MM.1S (cell line): ENCODE measurements around the gene CLEC1A.

Experiments
- DNase-seq: peaks from one replicate; pipeline ENCODE4 v3.0.0-alpha.2; 2015
- H2AFZ ChIP-seq: fragments of 300-600 bp; sonication (generic); 2 replicates; pipeline ENCODE4 v1.6.0; 2016; ENCODE audit warnings: antibody characterized with exemption, low read length
- H3F3A ChIP-seq: fragments of 300-600 bp; sonication (generic); 2 replicates; pipeline ENCODE4 v1.6.1; 2016; ENCODE audit warnings: mild to moderate bottlenecking, antibody characterized with exemption, low read length, moderate library complexity, mixed read lengths; ENCODE audit not compliant: insufficient read depth
- H3K27ac ChIP-seq: fragments of 300-600 bp; sonication (generic); 2 replicates; pipeline ENCODE4 v1.5.1; 2016; ENCODE audit warnings: mild to moderate bottlenecking, low read length
- H3K27me3 ChIP-seq: fragments of 300-600 bp; sonication (generic); replicated peaks from 2 replicates; pipeline ENCODE4 v1.6.0; 2016; ENCODE audit warnings: low read length; ENCODE audit not compliant: insufficient read depth
- H3K36me3 ChIP-seq: fragments of 300-600 bp; sonication (generic); replicated peaks from 2 replicates; pipeline ENCODE4 v1.6.1; 2016; ENCODE audit warnings: mild to moderate bottlenecking, low read length, mixed read lengths; ENCODE audit not compliant: insufficient read depth
- H3K4me1 ChIP-seq: fragments of 300-600 bp; sonication (generic); 2 replicates; pipeline ENCODE4 v1.6.1; 2016; ENCODE audit warnings: low read length, mixed read lengths
- H3K4me2 ChIP-seq: fragments of 300-600 bp; sonication (generic); 2 replicates; pipeline ENCODE4 v1.6.0; 2016; ENCODE audit warnings: low read depth, low read length
- H3K4me3 ChIP-seq: fragments of 300-600 bp; sonication (generic); 2 replicates; pipeline ENCODE4 v1.5.1; 2016; ENCODE audit warnings: low read length, mixed read lengths
- H3K79me2 ChIP-seq: fragments of 300-600 bp; sonication (generic); 2 replicates; pipeline ENCODE4 v1.6.1; 2016; ENCODE audit warnings: mixed run types, low read length, mixed read lengths
- H3K9ac ChIP-seq: fragments of 300-600 bp; sonication (generic); 2 replicates; pipeline ENCODE4 v1.6.1; 2016; ENCODE audit warnings: low read length, mixed read lengths
- H3K9me2 ChIP-seq: fragments of 300-600 bp; sonication (generic); replicated peaks from 2 replicates; pipeline ENCODE4 v1.6.1; 2016; ENCODE audit warnings: mild to moderate bottlenecking, low read length, mixed read lengths; ENCODE audit not compliant: insufficient read depth
- H3K9me3 ChIP-seq: fragments of 300-600 bp; sonication (generic); replicated peaks from 2 replicates; pipeline ENCODE4 v1.6.1; 2016; ENCODE audit warnings: mild to moderate bottlenecking, low read length, mixed read lengths; ENCODE audit not compliant: insufficient read depth
- H4K20me1 ChIP-seq: fragments of 300-600 bp; sonication (generic); 2 replicates; pipeline ENCODE4 v1.6.1; 2016; ENCODE audit warnings: mild to moderate bottlenecking, low read length, moderate library complexity, mixed read lengths; ENCODE audit not compliant: insufficient read depth
- EZH2 ChIP-seq: fragments of 300-600 bp; sonication (generic); optimal IDR thresholded peaks from 2 replicates; pipeline ENCODE3; 2017; ENCODE audit warnings: low read depth, mild to moderate bottlenecking, antibody characterized with exemption, low read length, mixed read lengths
- EZH2phosphoT487 ChIP-seq: fragments of 300-600 bp; sonication (generic); IDR thresholded peaks from 2 replicates; pipeline ENCODE4 v1.6.1; 2018; ENCODE audit warnings: antibody characterized with exemption, low read length
- TF ChIP-seq, protein P1 (sequence below): fragments of 300-600 bp; sonication (generic); IDR thresholded peaks from 2 replicates; pipeline ENCODE4 v1.5.1; 2016; ENCODE audit warnings: antibody characterized with exemption, low read length, mixed read lengths

Gene CLEC1A

GRCh38 chr12:10065241-10065640 is 33.5 kb downstream of the CLEC1A start:
- DNase-seq: peak; percentile 67
- H3K9me2 ChIP-seq: no peaks in the 10 kb centered on the region
- H3K9ac ChIP-seq: no peak overlapping the region
- H3K9me3 ChIP-seq: no peaks in the 10 kb centered on the region
- H3K27me3 ChIP-seq: no peaks in the 10 kb centered on the region
- peak overlapping the region; percentile 43; the same call in 1 of the 2 replicates for H2AFZ ChIP-seq
- peaks cover 49% of the 10 kb centered on the region for H3K4me1 ChIP-seq
- no peaks in the 10 kb centered on the region for H3K79me2 ChIP-seq
- TF ChIP-seq, protein P1, sequence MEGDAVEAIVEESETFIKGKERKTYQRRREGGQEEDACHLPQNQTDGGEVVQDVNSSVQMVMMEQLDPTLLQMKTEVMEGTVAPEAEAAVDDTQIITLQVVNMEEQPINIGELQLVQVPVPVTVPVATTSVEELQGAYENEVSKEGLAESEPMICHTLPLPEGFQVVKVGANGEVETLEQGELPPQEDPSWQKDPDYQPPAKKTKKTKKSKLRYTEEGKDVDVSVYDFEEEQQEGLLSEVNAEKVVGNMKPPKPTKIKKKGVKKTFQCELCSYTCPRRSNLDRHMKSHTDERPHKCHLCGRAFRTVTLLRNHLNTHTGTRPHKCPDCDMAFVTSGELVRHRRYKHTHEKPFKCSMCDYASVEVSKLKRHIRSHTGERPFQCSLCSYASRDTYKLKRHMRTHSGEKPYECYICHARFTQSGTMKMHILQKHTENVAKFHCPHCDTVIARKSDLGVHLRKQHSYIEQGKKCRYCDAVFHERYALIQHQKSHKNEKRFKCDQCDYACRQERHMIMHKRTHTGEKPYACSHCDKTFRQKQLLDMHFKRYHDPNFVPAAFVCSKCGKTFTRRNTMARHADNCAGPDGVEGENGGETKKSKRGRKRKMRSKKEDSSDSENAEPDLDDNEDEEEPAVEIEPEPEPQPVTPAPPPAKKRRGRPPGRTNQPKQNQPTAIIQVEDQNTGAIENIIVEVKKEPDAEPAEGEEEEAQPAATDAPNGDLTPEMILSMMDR: no peak
- TF ChIP-seq EZH2: no peak
- TF ChIP-seq EZH2phosphoT487: no peak
- H3K36me3 ChIP-seq: no peaks in the 10 kb centered on the region
- H3K4me2 ChIP-seq: peak overlapping the region; percentile 60
- peak overlapping the region; percentile 53; the same call in 1 of the 2 replicates for H3K27ac ChIP-seq
- H3K4me3 ChIP-seq: peak overlapping the region; percentile 18; the same call in 1 of the 2 replicates
- no peaks in the 10 kb centered on the region for H4K20me1 ChIP-seq
- peaks cover 13% of the 10 kb centered on the region for H3F3A ChIP-seq

DNA sequence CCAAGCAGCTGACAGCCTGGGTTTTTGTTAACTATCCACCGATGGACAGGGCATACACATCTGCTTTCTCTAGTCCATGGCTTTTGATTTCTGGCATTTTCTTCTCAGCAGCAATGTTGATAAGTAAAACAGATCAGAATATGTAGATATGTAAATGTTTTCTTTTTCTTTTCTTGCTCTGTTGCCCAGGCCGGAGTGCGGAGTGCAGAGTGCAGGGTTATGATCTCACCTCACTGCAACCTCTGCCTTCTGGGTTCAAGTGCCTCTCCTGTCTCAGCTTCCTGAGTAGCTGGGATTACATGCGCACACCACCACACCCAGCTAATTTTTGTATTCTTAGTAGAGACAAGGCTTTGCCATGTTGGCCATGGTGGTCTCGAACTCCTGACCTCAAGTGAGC is 40.4 kb downstream of the CLEC1A start:
- Histone ChIP-seq H3K79me2 (no peaks in the 10 kb centered on the region), H2AFZ (no peak overlapping the region), H3K9ac (no peak overlapping the region), H3K9me3 (no peaks in the 10 kb centered on the region), H3K27me3 (no peaks in the 10 kb centered on the region), H3K27ac (no peak overlapping the region), H4K20me1 (no peaks in the 10 kb centered on the region), H3K4me1 (peaks cover 9% of the 10 kb centered on the region), H3K4me3 (no peak overlapping the region), H3K36me3 (no peaks in the 10 kb centered on the region), H3F3A (0 out of 2 replicates have a peak, but pooled peaks cover 3% of the 10 kb centered on the region), H3K9me2 (no peaks in the 10 kb centered on the region), H3K4me2 (no peak overlapping the region)
- TF ChIP-seq, protein P1: no peak
- no peak for TF ChIP-seq EZH2phosphoT487
- no peak for TF ChIP-seq EZH2
- no peak for DNase-seq

DNA sequence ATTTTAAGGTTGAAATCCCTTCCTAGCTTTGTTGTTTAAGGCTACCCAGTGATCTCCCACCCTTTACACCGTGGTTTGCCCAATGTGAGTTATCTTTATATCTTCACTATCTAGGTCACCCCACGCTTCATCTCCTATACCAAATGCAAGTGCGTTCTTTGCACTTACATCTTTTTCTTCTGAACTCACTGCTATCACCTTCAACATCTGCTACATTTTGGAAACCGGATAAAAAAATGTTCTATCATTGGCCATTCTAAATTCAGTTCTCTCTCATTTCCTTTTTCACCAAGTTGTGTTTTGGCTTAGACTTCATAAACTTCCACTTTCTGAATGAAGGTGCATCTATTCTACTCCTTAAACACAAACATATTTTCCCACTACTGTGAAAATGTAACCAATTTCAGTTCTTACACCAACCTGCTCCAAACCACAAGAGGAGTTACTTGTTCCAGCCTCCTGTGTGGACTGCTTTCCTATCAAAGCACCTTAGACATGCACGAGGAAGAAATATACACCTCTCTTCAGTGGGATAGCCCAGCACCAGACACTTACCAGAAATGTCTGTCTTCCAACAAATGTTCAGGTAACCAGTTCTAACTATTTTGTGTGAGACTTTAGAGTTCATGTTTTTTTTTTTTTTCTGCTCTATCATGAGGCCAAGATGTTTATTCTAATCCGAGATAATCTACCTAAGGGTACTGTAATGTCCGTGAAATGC is 46.4 kb downstream of the CLEC1A start:
- H3K36me3 ChIP-seq: no peaks in the 10 kb centered on the region
- TF ChIP-seq EZH2 (no peak), EZH2phosphoT487 (no peak)
- TF ChIP-seq, protein P1: no peak
- peak overlapping the region; percentile 72 for H3K4me2 ChIP-seq
- peak; percentile 40 for DNase-seq
- H3K27me3 ChIP-seq: no peaks in the 10 kb centered on the region
- H3K4me3 ChIP-seq: peak overlapping the region; percentile 47
- H3K27ac ChIP-seq: peak overlapping the region; percentile 68
- no peaks in the 10 kb centered on the region for H3K9me3 ChIP-seq
- H3K4me1 ChIP-seq: peaks cover 22% of the 10 kb centered on the region
- no peaks in the 10 kb centered on the region for H3K9me2 ChIP-seq
- H3K79me2 ChIP-seq: no peaks in the 10 kb centered on the region
- peak overlapping the region; percentile 18; the same call in 1 of the 2 replicates for H3K9ac ChIP-seq
- no peaks in the 10 kb centered on the region for H4K20me1 ChIP-seq
- H3F3A ChIP-seq: peaks cover 16% of the 10 kb centered on the region
- H2AFZ ChIP-seq: peak overlapping the region; percentile 18
